Measurements from ENCODE around the gene CLDN1.

The CLDN1 gene

GRCh38 chr3:190326361-190326760 lies 4.1 kb upstream of the CLDN1 start:
- Histone ChIP-seq H3K18ac (ENCODE audit: low read length) (no peak overlapping the region), H2BK5ac (ENCODE audit: low read length) (no peak overlapping the region), H3K9me3 (replicated peaks in 1 of 2; ENCODE audit: control insufficient read depth in 2 of 2, insufficient read depth in 1 of 2, low read depth in 1 of 2, low read length in 2 of 2) (no peaks in the 10 kb centered on the region), H3K36me3 (replicated peaks in 1 of 2; ENCODE audit: control insufficient read depth in 2 of 2, insufficient read depth in 2 of 2, low read length in 2 of 2) (no peaks in the 10 kb centered on the region), H3K27ac (replicated peaks; ENCODE audit: low read length) (no peak overlapping the region), H3K79me1 (ENCODE audit: low read depth, low read length) (no peaks in the 10 kb centered on the region), H3K27me3 (ENCODE audit: control insufficient read depth in 3 of 3, insufficient read depth in 3 of 3, low read depth in 1 of 3, low read length in 3 of 3) (peaks cover 0 to 28% (median 15%) of the 10 kb centered on the region in 3 experiments), H2AK5ac (ENCODE audit: low read depth, low read length) (no peak overlapping the region), H3K14ac (ENCODE audit: low read length) (no peak overlapping the region), H3K4ac (ENCODE audit: low read length) (no peak overlapping the region), H2BK12ac (ENCODE audit: low read length) (no peak overlapping the region), H3K23ac (ENCODE audit: low read depth, low read length, poor library complexity) (no peak overlapping the region), H3K4me3 (ENCODE audit: low read length in 2 of 2) (no peak overlapping the region), H4K8ac (ENCODE audit: low read depth, low read length) (no peak overlapping the region), H4K91ac (ENCODE audit: low read depth, low read length, poor library complexity) (no peak overlapping the region), H3K4me2 (ENCODE audit: insufficient read depth, low read length, poor library complexity, severe bottlenecking) (no peak overlapping the region), H2BK120ac (ENCODE audit: low read depth, low read length) (no peak overlapping the region), H3K9ac (ENCODE audit: low read depth, low read length, poor library complexity) (no peak overlapping the region), H2AFZ (ENCODE audit: low read length) (no peak overlapping the region), H2BK15ac (ENCODE audit: low read length) (no peak overlapping the region), H3K4me1 (ENCODE audit: control insufficient read depth in 2 of 2, insufficient read depth in 1 of 2, low read depth in 1 of 2, low read length in 2 of 2) (peaks cover 0 to 2% of the 10 kb centered on the region in 2 donors)
- no CpG with 5 or more reads among the region's 4 CpGs for WGBS, 2 donors (ENCODE audit: extremely low coverage in 2 of 2, insufficient read length in 2 of 2, insufficient replicate concordance in 1 of 2)
- DNase-seq (ENCODE audit: low spot score), result no peak

GRCh38 chr3:190325923-190326322 lies 3.7 kb upstream of the CLDN1 start:
- Histone ChIP-seq H3K36me3 (replicated peaks in 1 of 2; ENCODE audit: control insufficient read depth in 2 of 2, insufficient read depth in 2 of 2, low read length in 2 of 2) (no peaks in the 10 kb centered on the region), H2BK5ac (ENCODE audit: low read length) (no peak overlapping the region), H2BK12ac (ENCODE audit: low read length) (no peak overlapping the region), H3K4me2 (ENCODE audit: insufficient read depth, low read length, poor library complexity, severe bottlenecking) (no peak overlapping the region), H4K91ac (ENCODE audit: low read depth, low read length, poor library complexity) (no peak overlapping the region), H3K4me3 (ENCODE audit: low read length in 2 of 2) (no peak overlapping the region), H4K8ac (ENCODE audit: low read depth, low read length) (no peak overlapping the region), H3K23ac (ENCODE audit: low read depth, low read length, poor library complexity) (no peak overlapping the region), H3K9ac (ENCODE audit: low read depth, low read length, poor library complexity) (no peak overlapping the region), H2AFZ (ENCODE audit: low read length) (no peak overlapping the region), H3K9me3 (replicated peaks in 1 of 2; ENCODE audit: control insufficient read depth in 2 of 2, insufficient read depth in 1 of 2, low read depth in 1 of 2, low read length in 2 of 2) (no peaks in the 10 kb centered on the region), H3K14ac (ENCODE audit: low read length) (no peak overlapping the region), H2AK5ac (ENCODE audit: low read depth, low read length) (no peak overlapping the region), H3K79me1 (ENCODE audit: low read depth, low read length) (no peaks in the 10 kb centered on the region), H3K27ac (replicated peaks; ENCODE audit: low read length) (no peak overlapping the region), H3K27me3 (ENCODE audit: control insufficient read depth in 3 of 3, insufficient read depth in 3 of 3, low read depth in 1 of 3, low read length in 3 of 3) (peaks cover 0 to 32% (median 18%) of the 10 kb centered on the region in 3 experiments), H3K4ac (ENCODE audit: low read length) (no peak overlapping the region), H2BK15ac (ENCODE audit: low read length) (no peak overlapping the region), H3K4me1 (ENCODE audit: control insufficient read depth in 2 of 2, insufficient read depth in 1 of 2, low read depth in 1 of 2, low read length in 2 of 2) (peaks cover 0 to 2% of the 10 kb centered on the region in 2 donors), H2BK120ac (ENCODE audit: low read depth, low read length) (no peak overlapping the region), H3K18ac (ENCODE audit: low read length) (no peak overlapping the region)
- no peak for DNase-seq (ENCODE audit: low spot score)
- WGBS, 2 donors (ENCODE audit: extremely low coverage in 2 of 2, insufficient read length in 2 of 2, insufficient replicate concordance in 1 of 2), result no CpG with 5 or more reads among the region's 1 CpG

- H3K23ac ChIP-seq (ENCODE audit: low read depth, low read length, poor library complexity), result no peak overlapping the region
- H3K4me1 ChIP-seq (ENCODE audit: control insufficient read depth in 2 of 2, insufficient read depth in 1 of 2, low read depth in 1 of 2, low read length in 2 of 2), result peaks cover 0 to 2% of the 10 kb centered on the region in 2 donors
- no peak overlapping the region for H3K18ac ChIP-seq (ENCODE audit: low read length)
- no peak overlapping the region for H4K91ac ChIP-seq (ENCODE audit: low read depth, low read length, poor library complexity)
- H2BK5ac ChIP-seq (ENCODE audit: low read length), result no peak overlapping the region
- no peak overlapping the region for H3K9ac ChIP-seq (ENCODE audit: low read depth, low read length, poor library complexity)
- no peak overlapping the region for H4K8ac ChIP-seq (ENCODE audit: low read depth, low read length)
- no peaks in the 10 kb centered on the region for H3K9me3 ChIP-seq (replicated peaks in 1 of 2; ENCODE audit: control insufficient read depth in 2 of 2, insufficient read depth in 1 of 2, low read depth in 1 of 2, low read length in 2 of 2)
- H3K79me1 ChIP-seq (ENCODE audit: low read depth, low read length), result no peaks in the 10 kb centered on the region
- no peak overlapping the region for H2BK12ac ChIP-seq (ENCODE audit: low read length)
- WGBS, 2 donors (ENCODE audit: extremely low coverage in 2 of 2, insufficient read length in 2 of 2, insufficient replicate concordance in 1 of 2), result no CpG with 5 or more reads among the region's 8 CpGs
- no peak overlapping the region for H3K4me3 ChIP-seq (ENCODE audit: low read length in 2 of 2)
- no peaks in the 10 kb centered on the region for H3K36me3 ChIP-seq (replicated peaks in 1 of 2; ENCODE audit: control insufficient read depth in 2 of 2, insufficient read depth in 2 of 2, low read length in 2 of 2)
- DNase-seq (ENCODE audit: low spot score), result no peak
- H3K4ac ChIP-seq (ENCODE audit: low read length), result no peak overlapping the region
- no peak overlapping the region for H3K14ac ChIP-seq (ENCODE audit: low read length)
- no peak overlapping the region for H2BK120ac ChIP-seq (ENCODE audit: low read depth, low read length)
- H2AK5ac ChIP-seq (ENCODE audit: low read depth, low read length), result no peak overlapping the region
- H3K27me3 ChIP-seq (ENCODE audit: control insufficient read depth in 3 of 3, insufficient read depth in 3 of 3, low read depth in 1 of 3, low read length in 3 of 3), result peaks cover 0 to 55% (median 19%) of the 10 kb centered on the region in 3 experiments
- no peak overlapping the region for H2BK15ac ChIP-seq (ENCODE audit: low read length)
- H3K4me2 ChIP-seq (ENCODE audit: insufficient read depth, low read length, poor library complexity, severe bottlenecking), result no peak overlapping the region
- no peak overlapping the region for H2AFZ ChIP-seq (ENCODE audit: low read length)
- no peak overlapping the region for H3K27ac ChIP-seq (replicated peaks; ENCODE audit: low read length)
These were observed 990 bp upstream of the CLDN1 start for GRCh38 chr3:190323246-190323626.

GRCh38 chr3:190322604-190323245 lies 479 bp upstream of the CLDN1 start:
- Histone ChIP-seq H3K4me2 (ENCODE audit: insufficient read depth, low read length, poor library complexity, severe bottlenecking) (peak overlapping the region; percentile 39), H2BK5ac (ENCODE audit: low read length) (no peak overlapping the region), H3K27ac (replicated peaks; ENCODE audit: low read length) (no peak overlapping the region), H3K4me3 (ENCODE audit: low read length in 2 of 2) (peak overlapping the region in 1 of 2 donors; percentile 40), H2BK12ac (ENCODE audit: low read length) (no peak overlapping the region), H3K4me1 (ENCODE audit: control insufficient read depth in 2 of 2, insufficient read depth in 1 of 2, low read depth in 1 of 2, low read length in 2 of 2) (peaks cover 0 to 2% of the 10 kb centered on the region in 2 donors), H3K4ac (ENCODE audit: low read length) (no peak overlapping the region), H4K8ac (ENCODE audit: low read depth, low read length) (no peak overlapping the region), H3K14ac (ENCODE audit: low read length) (no peak overlapping the region), H3K23ac (ENCODE audit: low read depth, low read length, poor library complexity) (no peak overlapping the region), H3K9me3 (replicated peaks in 1 of 2; ENCODE audit: control insufficient read depth in 2 of 2, insufficient read depth in 1 of 2, low read depth in 1 of 2, low read length in 2 of 2) (no peaks in the 10 kb centered on the region), H2BK15ac (ENCODE audit: low read length) (no peak overlapping the region), H2AK5ac (ENCODE audit: low read depth, low read length) (no peak overlapping the region), H3K27me3 (ENCODE audit: control insufficient read depth in 3 of 3, insufficient read depth in 3 of 3, low read depth in 1 of 3, low read length in 3 of 3) (peaks cover 0 to 55% (median 19%) of the 10 kb centered on the region in 3 experiments), H2AFZ (ENCODE audit: low read length) (peak overlapping the region; percentile 99), H2BK120ac (ENCODE audit: low read depth, low read length) (no peak overlapping the region), H4K91ac (ENCODE audit: low read depth, low read length, poor library complexity) (no peak overlapping the region), H3K9ac (ENCODE audit: low read depth, low read length, poor library complexity) (no peak overlapping the region), H3K18ac (ENCODE audit: low read length) (no peak overlapping the region), H3K79me1 (ENCODE audit: low read depth, low read length) (no peaks in the 10 kb centered on the region), H3K36me3 (replicated peaks in 1 of 2; ENCODE audit: control insufficient read depth in 2 of 2, insufficient read depth in 2 of 2, low read length in 2 of 2) (no peaks in the 10 kb centered on the region)
- WGBS, 2 donors (ENCODE audit: extremely low coverage in 2 of 2, insufficient read length in 2 of 2, insufficient replicate concordance in 1 of 2), result 100% methylated on average over 2 of the region's 12 CpGs; no CpG with 5 or more reads in 1 of the 2 donors
- DNase-seq (ENCODE audit: low spot score), result no peak
